ENCODE data around the gene ERI3.

DNA sequence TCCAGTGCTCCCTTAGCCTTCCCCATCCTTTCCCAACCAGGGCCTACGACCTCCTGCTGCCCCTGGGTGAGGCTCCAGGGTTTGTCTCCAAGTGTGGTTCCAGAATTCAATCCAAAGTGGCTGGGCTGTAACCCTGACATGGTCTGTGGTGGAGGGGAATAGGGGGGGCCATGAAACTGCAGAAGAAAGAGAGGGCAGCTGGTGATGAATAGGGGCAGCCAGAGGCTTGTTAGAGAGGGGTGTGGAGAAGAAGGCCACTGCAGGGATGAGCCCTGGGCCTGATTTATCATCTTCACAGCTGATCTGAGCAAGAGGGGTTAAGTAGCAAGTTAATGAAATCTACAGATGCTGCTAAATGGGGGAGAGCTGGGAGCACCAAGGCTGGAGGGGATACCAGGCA lies 12.9 kb upstream of the ERI3 start:
- TF ChIP-seq FOXM1 (IDR thresholded peaks at IDR 0.05; ENCODE audit: low read depth) = no peak
- TF ChIP-seq FOXM1 (CRISPR knock-in tag; IDR thresholded peaks at IDR 0.05; ENCODE audit: low read depth) = no peak
- TF ChIP-seq ERF (CRISPR knock-in tag; IDR thresholded peaks at IDR 0.05) = no peak
- no peak for TF ChIP-seq POLR2A (conservative IDR thresholded peaks at IDR 0.05)
- no peak for TF ChIP-seq RFX7 (CRISPR knock-in tag; IDR thresholded peaks at IDR 0.05)
- no peak for TF ChIP-seq CHD2 (IDR thresholded peaks at IDR 0.05; ENCODE audit: low read depth, low read length)
